Measurements from ENCODE around the gene TBCA. TPM values are rescaled to one million over a fixed set of nuclear protein-coding genes. Genes with fewer than 3 reads are reported as not detected.

The TBCA gene
- total RNA-seq, 1 donor, result 91.5 TPM

DNA sequence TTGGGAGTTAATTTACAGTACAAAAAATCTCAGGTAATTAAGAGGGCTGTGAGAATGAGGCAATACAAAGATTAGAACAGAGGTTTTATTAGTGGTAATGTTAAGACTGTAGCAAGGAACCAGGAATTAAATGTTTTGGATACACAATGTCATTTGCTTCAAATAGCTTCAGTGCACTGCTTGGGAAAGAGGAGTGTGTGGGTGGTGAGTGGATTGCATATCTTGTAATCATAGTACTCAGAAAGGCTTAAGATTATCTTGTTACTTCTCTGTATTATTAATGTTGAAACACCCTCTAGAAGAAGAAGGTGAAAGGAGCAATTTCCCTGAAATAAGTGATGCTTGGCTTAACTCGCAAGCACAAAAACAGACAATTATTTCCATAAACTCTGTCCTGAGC lies 21.0 kb upstream of the TBCA start:
- no peak overlapping the region for H3K4me3 ChIP-seq (ENCODE audit: low read depth, low read length)
- no peak for DNase-seq (ENCODE audit: low read depth)
- TF ChIP-seq, protein P1, sequence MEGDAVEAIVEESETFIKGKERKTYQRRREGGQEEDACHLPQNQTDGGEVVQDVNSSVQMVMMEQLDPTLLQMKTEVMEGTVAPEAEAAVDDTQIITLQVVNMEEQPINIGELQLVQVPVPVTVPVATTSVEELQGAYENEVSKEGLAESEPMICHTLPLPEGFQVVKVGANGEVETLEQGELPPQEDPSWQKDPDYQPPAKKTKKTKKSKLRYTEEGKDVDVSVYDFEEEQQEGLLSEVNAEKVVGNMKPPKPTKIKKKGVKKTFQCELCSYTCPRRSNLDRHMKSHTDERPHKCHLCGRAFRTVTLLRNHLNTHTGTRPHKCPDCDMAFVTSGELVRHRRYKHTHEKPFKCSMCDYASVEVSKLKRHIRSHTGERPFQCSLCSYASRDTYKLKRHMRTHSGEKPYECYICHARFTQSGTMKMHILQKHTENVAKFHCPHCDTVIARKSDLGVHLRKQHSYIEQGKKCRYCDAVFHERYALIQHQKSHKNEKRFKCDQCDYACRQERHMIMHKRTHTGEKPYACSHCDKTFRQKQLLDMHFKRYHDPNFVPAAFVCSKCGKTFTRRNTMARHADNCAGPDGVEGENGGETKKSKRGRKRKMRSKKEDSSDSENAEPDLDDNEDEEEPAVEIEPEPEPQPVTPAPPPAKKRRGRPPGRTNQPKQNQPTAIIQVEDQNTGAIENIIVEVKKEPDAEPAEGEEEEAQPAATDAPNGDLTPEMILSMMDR (IDR thresholded peaks at IDR 0.05; ENCODE audit: insufficient read depth, low read depth, low read length), result no peak

DNA sequence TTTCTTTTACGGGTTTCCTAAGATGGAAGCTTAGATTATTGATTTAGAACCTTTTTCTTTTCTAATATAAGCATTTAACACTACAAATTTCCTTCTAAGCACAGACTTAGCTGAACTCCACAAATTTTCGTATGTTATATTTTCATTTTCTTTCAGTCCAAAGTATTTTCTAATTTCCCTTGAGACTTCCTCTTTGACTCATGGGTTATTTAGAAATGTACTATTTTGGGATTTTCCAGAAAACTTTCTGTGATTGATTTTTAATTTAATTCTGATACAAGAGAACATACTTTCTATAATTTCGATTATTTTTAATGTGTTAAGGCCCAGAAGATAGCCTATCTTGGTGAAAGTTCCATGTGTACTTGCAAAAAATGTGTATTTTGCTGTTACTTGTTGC lies 19.7 kb upstream of the TBCA start:
- TF ChIP-seq, protein P1 (IDR thresholded peaks at IDR 0.05; ENCODE audit: insufficient read depth, low read depth, low read length), result no peak
- DNase-seq (ENCODE audit: low read depth), result no peak
- H3K4me3 ChIP-seq (ENCODE audit: low read depth, low read length), result no peak overlapping the region

DNA sequence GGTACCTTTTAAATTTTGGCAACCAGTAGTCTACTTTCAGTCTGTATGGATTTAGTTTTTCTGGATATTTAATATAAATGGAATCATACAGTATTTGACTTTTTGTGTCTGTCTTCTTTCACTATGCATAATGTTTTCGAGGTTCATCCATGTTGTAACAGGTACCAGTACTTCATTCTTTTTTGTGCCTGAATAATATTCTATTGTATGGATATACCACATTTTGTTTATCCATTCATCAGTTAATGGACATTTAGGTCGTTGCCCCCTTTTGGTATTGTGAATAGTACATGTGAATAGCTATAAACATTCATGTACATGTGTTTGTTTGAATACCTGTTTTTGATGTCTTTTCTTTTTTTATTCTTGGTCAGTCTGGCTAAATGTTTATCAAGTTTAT lies 19.1 kb upstream of the TBCA start:
- TF ChIP-seq, protein P1 (IDR thresholded peaks at IDR 0.05; ENCODE audit: insufficient read depth, low read depth, low read length), result no peak
- no peak for DNase-seq (ENCODE audit: low read depth)

DNA sequence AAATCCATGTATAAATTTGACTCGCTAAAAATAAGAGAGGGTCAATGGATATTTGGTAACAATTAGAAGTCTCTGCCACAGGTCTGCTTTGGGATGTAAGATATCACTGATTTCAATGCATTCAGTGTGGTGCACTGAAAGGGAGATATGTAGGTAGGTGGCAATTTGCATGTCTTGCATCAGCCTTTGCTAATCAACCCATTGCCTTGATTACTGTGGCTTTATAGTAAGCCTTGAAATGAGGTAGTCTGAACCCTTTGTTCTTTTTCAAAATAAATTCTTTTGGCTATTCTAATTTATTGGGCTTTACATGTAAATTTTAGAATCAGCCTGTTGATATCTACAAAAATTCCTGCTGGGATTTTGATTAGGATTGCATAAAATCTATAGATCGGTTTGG lies 15.8 kb upstream of the TBCA start:
- H3K4me3 ChIP-seq (ENCODE audit: low read depth, low read length), result no peak overlapping the region
- no peak for DNase-seq (ENCODE audit: low read depth)
- TF ChIP-seq, protein P1 (IDR thresholded peaks at IDR 0.05; ENCODE audit: insufficient read depth, low read depth, low read length), result no peak

More for the DNA sequence above, 19.1 kb upstream of the TBCA start:
- no peak overlapping the region for H3K4me3 ChIP-seq (ENCODE audit: low read depth, low read length)

DNA sequence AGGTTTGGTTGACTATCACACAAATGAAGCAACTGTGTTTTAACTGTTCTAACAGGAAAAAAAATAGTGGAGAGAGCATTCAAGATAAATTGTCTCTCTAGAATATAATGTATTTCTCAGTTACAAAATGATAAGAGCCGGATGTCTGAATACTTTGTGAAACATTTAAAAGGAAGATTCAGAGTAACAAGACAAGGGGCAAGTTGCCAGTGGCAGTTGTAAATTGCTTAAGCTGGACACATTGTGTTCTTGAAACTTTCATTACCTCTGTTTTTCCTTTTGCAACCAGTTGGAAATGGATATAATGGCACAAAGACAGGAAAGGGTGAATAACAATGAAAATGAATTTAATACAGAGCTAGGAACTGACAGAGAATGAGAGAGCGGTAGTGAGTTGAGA lies 15.2 kb upstream of the TBCA start:
- TF ChIP-seq, protein P1 (IDR thresholded peaks at IDR 0.05; ENCODE audit: insufficient read depth, low read depth, low read length), result no peak
- no peak overlapping the region for H3K4me3 ChIP-seq (ENCODE audit: low read depth, low read length)
- DNase-seq (ENCODE audit: low read depth), result no peak

DNA sequence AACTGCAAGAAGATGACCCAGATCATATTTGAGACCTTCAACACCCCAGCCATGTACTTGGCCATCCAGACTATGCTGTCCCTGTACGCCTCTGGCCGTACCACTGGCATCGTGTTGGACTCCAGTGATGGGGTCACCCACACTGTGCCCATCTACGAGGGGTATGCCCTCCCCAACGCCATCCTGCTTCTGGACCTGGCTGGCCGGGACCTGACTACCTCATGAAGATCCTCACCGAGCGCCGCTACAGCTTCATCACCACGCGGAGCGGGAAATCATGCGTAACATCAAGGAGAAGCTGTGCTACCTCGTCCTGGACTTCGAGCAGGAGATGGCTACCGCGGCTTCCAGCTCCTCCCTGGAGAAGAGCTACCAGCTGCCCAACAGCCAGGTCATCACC lies 9.1 kb upstream of the TBCA start:
- TF ChIP-seq, protein P1 (IDR thresholded peaks at IDR 0.05; ENCODE audit: insufficient read depth, low read depth, low read length), result no peak
- H3K4me3 ChIP-seq (ENCODE audit: low read depth, low read length), result no peak overlapping the region
- DNase-seq (ENCODE audit: low read depth), result no peak

DNA sequence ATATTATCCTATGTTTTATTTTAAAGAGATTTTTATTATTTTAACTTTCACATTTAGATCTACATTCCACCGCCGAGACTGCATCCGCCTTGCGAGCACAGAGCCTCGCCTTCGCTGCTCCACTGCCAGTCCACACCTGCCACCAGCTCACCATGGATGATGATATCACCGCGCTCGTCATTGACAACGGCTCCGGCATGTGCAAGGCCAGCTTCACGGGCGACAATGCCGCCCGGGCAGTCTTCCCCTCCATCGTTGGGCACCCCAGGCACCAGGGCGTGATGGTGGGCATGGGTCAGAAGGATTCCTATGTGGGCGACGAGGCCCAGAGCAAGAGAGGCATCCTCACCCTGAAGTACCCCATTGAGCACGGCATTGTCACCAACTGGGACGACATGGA lies 8.6 kb upstream of the TBCA start:
- H3K4me3 ChIP-seq (ENCODE audit: low read depth, low read length), result no peak overlapping the region
- TF ChIP-seq, protein P1 (IDR thresholded peaks at IDR 0.05; ENCODE audit: insufficient read depth, low read depth, low read length), result no peak
- no peak for DNase-seq (ENCODE audit: low read depth)
